CD14-positive monocyte (primary cell): Measurements from ENCODE around the gene OR2V1. TPM values are rescaled to one million over a fixed set of nuclear protein-coding genes. Genes with fewer than 3 reads are reported as not detected.

Experiments
- DNase-seq, 3 donors: peaks; one replicate each; pipeline ENCODE4 v3.0.0-alpha.2; 2011 to 2022
- H2AFZ ChIP-seq: 2 replicates; pipeline ENCODE4 v1.6.0; 2012; ENCODE audit warnings: mild to moderate bottlenecking, low read depth, low read length, inconsistent platforms; ENCODE audit not compliant: insufficient read depth, poor library complexity, severe bottlenecking
- H3K27ac ChIP-seq, 2 donors: 1 replicate in 1 of 2; 2 replicates in 1 of 2; pipeline ENCODE4 v1.5.1; 2012 to 2013; ENCODE audit warnings: low read length in 2 of 2, control low read depth in 1 of 2, inconsistent platforms in 1 of 2, low read depth in 1 of 2, mild to moderate bottlenecking in 1 of 2
- H3K27me3 ChIP-seq, 2 donors: one replicate each; pipeline versions ENCODE4 v1.6.0 to v1.6.1; 2011 to 2013; ENCODE audit warnings: low read length in 2 of 2; ENCODE audit not compliant: control insufficient read depth in 2 of 2, insufficient read depth in 2 of 2
- H3K36me3 ChIP-seq, 2 donors: replicated peaks in 1 of 2; 1 replicate in 1 of 2; 2 replicates in 1 of 2; pipeline versions ENCODE4 v1.5.1 to v1.6.1; 2012 to 2013; ENCODE audit warnings: low read length in 2 of 2, control low read depth in 1 of 2, inconsistent platforms in 1 of 2, mild to moderate bottlenecking in 1 of 2; ENCODE audit not compliant: insufficient read depth in 2 of 2, control insufficient read depth in 1 of 2
- H3K4me1 ChIP-seq, 2 donors: 1 replicate in 1 of 2; 2 replicates in 1 of 2; pipeline versions ENCODE4 v1.5.1 to v1.6.1; 2012 to 2013; ENCODE audit warnings: low read length in 2 of 2, control low read depth in 1 of 2, inconsistent platforms in 1 of 2, mild to moderate bottlenecking in 1 of 2, moderate library complexity in 1 of 2; ENCODE audit not compliant: insufficient read depth in 2 of 2, control insufficient read depth in 1 of 2
- H3K4me2 ChIP-seq: replicated peaks from 2 replicates; pipeline ENCODE3; 2012; ENCODE audit warnings: low read length, moderate library complexity, mild to moderate bottlenecking; ENCODE audit not compliant: poor library complexity, severe bottlenecking; ENCODE audit errors: extremely low read depth
- H3K4me3 ChIP-seq, 3 experiments: fragments of 200-600 bp in 1 of 3; sonication (generic) in 1 of 3; replicated peaks in 1 of 3; 1 replicate in 2 of 3; 2 replicates in 1 of 3; pipeline ENCODE4 v1.5.1; 2011 to 2013; ENCODE audit warnings: low read length in 3 of 3, mild to moderate bottlenecking in 3 of 3, control low read depth in 2 of 3, low read depth in 2 of 3, inconsistent platforms in 1 of 3, moderate library complexity in 1 of 3
- H3K79me2 ChIP-seq: 2 replicates; pipeline ENCODE4 v1.6.0; 2012; ENCODE audit warnings: mild to moderate bottlenecking, control low read depth, inconsistent platforms, low read length, moderate library complexity; ENCODE audit not compliant: insufficient read depth
- H3K9ac ChIP-seq: 2 replicates; pipeline ENCODE4 v1.6.0; 2017; ENCODE audit warnings: low read length, mild to moderate bottlenecking; ENCODE audit not compliant: insufficient read depth, poor library complexity, severe bottlenecking
- H3K9me3 ChIP-seq, 2 donors: replicated peaks in 1 of 2; 1 replicate in 1 of 2; 2 replicates in 1 of 2; pipeline versions ENCODE4 v1.5.1 to v1.6.1; 2012 to 2013; ENCODE audit warnings: low read length in 2 of 2, control low read depth in 1 of 2; ENCODE audit not compliant: control insufficient read depth in 1 of 2, insufficient read depth in 1 of 2
- H4K20me1 ChIP-seq: 2 replicates; pipeline ENCODE4 v1.6.0; 2012; ENCODE audit warnings: mild to moderate bottlenecking, low read length, control low read depth, moderate library complexity; ENCODE audit not compliant: insufficient read depth
- H3K27ac Mint-ChIP-seq, 7 donors: one replicate each; pipeline ENCODE4 v1.8.0; 2020; ENCODE audit warnings: mild to moderate bottlenecking in 7 of 7, mixed read lengths in 7 of 7, moderate library complexity in 6 of 7, inconsistent platforms in 2 of 7
- H3K27me3 Mint-ChIP-seq, 3 donors: one replicate each; pipeline ENCODE4 v1.8.0; 2021 to 2022; ENCODE audit warnings: low read depth in 3 of 3, mild to moderate bottlenecking in 3 of 3, mixed read lengths in 3 of 3, moderate library complexity in 3 of 3, inconsistent platforms in 1 of 3
- H3K36me3 Mint-ChIP-seq, 2 donors: one replicate each; pipeline ENCODE4 v1.8.0; 2020; ENCODE audit warnings: mixed read lengths in 2 of 2, inconsistent platforms in 1 of 2, mild to moderate bottlenecking in 1 of 2
- H3K4me1 Mint-ChIP-seq: one replicate; pipeline ENCODE4 v1.8.0; 2020; ENCODE audit warnings: mild to moderate bottlenecking, mixed read lengths
- H3K4me3 Mint-ChIP-seq, 2 donors: one replicate each; pipeline ENCODE4 v1.8.0; 2020; ENCODE audit warnings: mild to moderate bottlenecking in 2 of 2, mixed read lengths in 2 of 2, moderate library complexity in 1 of 2
- H3K9me3 Mint-ChIP-seq, 7 donors: one replicate each; pipeline ENCODE4 v1.8.0; 2020 to 2022; ENCODE audit warnings: mixed read lengths in 7 of 7, mild to moderate bottlenecking in 6 of 7, moderate library complexity in 6 of 7, inconsistent platforms in 2 of 7
- WGBS: methylation state at CpG from one replicate; pipeline ENCODE4 v1.1.5; 2013; ENCODE audit warnings: missing lambda C conversion rate; ENCODE audit not compliant: insufficient coverage; 5-methylcytosine and 5-hydroxymethylcytosine counted together
- intact Hi-C, 2 donors: fragments of 100-400 bp; cut with micrococcal nuclease; formaldehyde crosslinking; loops; one replicate each; pipeline versions ENCODE4 v1.15.0 to v1.15.1; 2023
- polyA plus RNA-seq, 3 donors: library from polyadenylated mRNA; depleted of rRNA in 1 of 3; unstranded in 2 of 3; stranded (reverse) in 1 of 3; fragments of 300-500 nt in 2 of 3; fragments of >200 nt in 1 of 3; fragmentation: Illumina TruSeq in 2 of 3; gene quantifications; 1 replicate in 2 of 3; 2 replicates in 1 of 3; pipeline ENCODE4 v1.2.3, GENCODE V29; 2012 to 2021
- TF ChIP-seq, protein P1 (sequence below): fragments of 200-600 bp; IDR thresholded peaks from one replicate; pipeline ENCODE4 v1.8.0; 2022; ENCODE audit warnings: antibody characterized with exemption, mild to moderate bottlenecking

Gene OR2V1
- polyA plus RNA-seq, 3 donors, result not detected

DNA sequence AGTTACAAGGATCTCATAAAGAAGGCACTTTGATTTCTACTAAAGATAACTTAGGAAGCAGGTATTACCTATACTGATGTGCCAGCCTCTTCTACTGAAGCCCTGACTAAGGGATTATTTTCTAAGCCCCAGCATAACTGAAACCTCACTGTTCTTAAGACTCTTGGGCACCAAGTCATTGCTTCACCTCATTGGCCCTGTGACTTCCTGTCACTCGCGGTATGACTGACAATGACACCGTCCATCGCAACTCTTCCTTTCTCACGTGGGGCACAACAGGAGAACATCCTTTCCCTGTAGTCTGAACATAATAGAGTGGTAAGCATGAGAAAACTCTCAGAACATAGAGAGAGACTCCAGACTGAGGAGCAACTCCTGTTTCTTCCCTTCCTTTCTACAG is 22.8 kb upstream of the OR2V1 start:
- no peaks in the 10 kb centered on the region for H3K27me3 ChIP-seq
- no CpG with 5 or more reads among the region's 5 CpGs for WGBS
- no peak overlapping the region for H3K27ac ChIP-seq
- H3K9me3 Mint-ChIP-seq, result peaks cover 0 to 9% (median 2%) of the 10 kb centered on the region in 7 donors
- no peak for DNase-seq
- no peaks in the 10 kb centered on the region for H3K36me3 ChIP-seq
- H3K9me3 ChIP-seq, result peaks cover 0 to 8% of the 10 kb centered on the region in 2 donors
- H4K20me1 ChIP-seq, result no peaks in the 10 kb centered on the region
- no peaks in the 10 kb centered on the region for H3K4me1 ChIP-seq
- peaks cover 5 to 18% (median 17%) of the 10 kb centered on the region in 3 donors for H3K27me3 Mint-ChIP-seq
- intact Hi-C loops, result loop anchor here (10.0 kb wide), 3 partner anchors 289 to 369 kb away; partner anchors contain the start of genes ZFP62 (in 2 of the 2) and MGAT1 (in 1 of the 2)
- TF ChIP-seq, protein P1, sequence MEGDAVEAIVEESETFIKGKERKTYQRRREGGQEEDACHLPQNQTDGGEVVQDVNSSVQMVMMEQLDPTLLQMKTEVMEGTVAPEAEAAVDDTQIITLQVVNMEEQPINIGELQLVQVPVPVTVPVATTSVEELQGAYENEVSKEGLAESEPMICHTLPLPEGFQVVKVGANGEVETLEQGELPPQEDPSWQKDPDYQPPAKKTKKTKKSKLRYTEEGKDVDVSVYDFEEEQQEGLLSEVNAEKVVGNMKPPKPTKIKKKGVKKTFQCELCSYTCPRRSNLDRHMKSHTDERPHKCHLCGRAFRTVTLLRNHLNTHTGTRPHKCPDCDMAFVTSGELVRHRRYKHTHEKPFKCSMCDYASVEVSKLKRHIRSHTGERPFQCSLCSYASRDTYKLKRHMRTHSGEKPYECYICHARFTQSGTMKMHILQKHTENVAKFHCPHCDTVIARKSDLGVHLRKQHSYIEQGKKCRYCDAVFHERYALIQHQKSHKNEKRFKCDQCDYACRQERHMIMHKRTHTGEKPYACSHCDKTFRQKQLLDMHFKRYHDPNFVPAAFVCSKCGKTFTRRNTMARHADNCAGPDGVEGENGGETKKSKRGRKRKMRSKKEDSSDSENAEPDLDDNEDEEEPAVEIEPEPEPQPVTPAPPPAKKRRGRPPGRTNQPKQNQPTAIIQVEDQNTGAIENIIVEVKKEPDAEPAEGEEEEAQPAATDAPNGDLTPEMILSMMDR, result no peak
- H2AFZ ChIP-seq, result no peak overlapping the region
- H3K4me2 ChIP-seq, result no peak overlapping the region
- no peak overlapping the region for H3K9ac ChIP-seq
- no peak overlapping the region for H3K4me3 ChIP-seq
- no peaks in the 10 kb centered on the region for H3K36me3 Mint-ChIP-seq
- H3K4me3 Mint-ChIP-seq, result no peak overlapping the region
- H3K79me2 ChIP-seq, result no peaks in the 10 kb centered on the region
- H3K4me1 Mint-ChIP-seq, result no peaks in the 10 kb centered on the region
- no peak overlapping the region for H3K27ac Mint-ChIP-seq

DNA sequence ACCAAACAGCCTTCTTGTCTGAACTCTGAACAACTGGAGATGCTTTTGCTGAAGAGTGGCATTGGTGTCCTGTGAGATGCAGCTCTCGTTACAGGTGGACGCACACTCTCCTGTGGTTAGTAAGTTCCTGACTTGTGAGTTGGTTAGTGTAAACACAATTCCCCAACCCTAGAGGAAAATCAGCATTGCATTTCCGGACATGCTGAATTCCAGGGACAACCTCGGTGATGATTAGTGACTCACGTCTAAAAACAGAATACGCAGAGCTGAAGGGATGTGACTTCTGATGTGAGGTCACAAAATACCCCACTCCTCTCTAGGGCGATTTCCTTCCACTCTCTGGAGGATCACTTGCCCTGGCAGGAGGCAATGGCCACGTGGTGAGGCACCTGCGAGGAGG is 21.4 kb upstream of the OR2V1 start:
- Mint-ChIP-seq H3K27ac (no peak overlapping the region), H3K4me3 (no peak overlapping the region), H3K9me3 (peaks cover 0 to 9% (median 3%) of the 10 kb centered on the region in 7 donors), H3K36me3 (no peaks in the 10 kb centered on the region), H3K4me1 (no peaks in the 10 kb centered on the region), H3K27me3 (peaks cover 6 to 20% (median 15%) of the 10 kb centered on the region in 3 donors)
- intact Hi-C loops, result loop anchor here (10.0 kb wide), 3 partner anchors 288 to 368 kb away; partner anchors contain the start of genes ZFP62 (in 2 of the 2) and MGAT1 (in 1 of the 2)
- H3K27me3 ChIP-seq, result no peaks in the 10 kb centered on the region
- H3K9ac ChIP-seq, result no peak overlapping the region
- WGBS, result 79% methylated on average over 4 of the region's 9 CpGs
- H2AFZ ChIP-seq, result no peak overlapping the region
- no peak for DNase-seq
- no peaks in the 10 kb centered on the region for H3K79me2 ChIP-seq
- no peak overlapping the region for H3K4me2 ChIP-seq
- H3K4me3 ChIP-seq, result no peak overlapping the region
- H4K20me1 ChIP-seq, result no peaks in the 10 kb centered on the region
- no peaks in the 10 kb centered on the region for H3K4me1 ChIP-seq
- peaks cover 0 to 8% of the 10 kb centered on the region in 2 donors for H3K9me3 ChIP-seq
- TF ChIP-seq, protein P1, result no peak
- no peaks in the 10 kb centered on the region for H3K36me3 ChIP-seq
- no peak overlapping the region for H3K27ac ChIP-seq
